Gastroesophageal sphincter (tissue), 3 donors: ENCODE measurements around the gene EDNRB.

ENCODE experiments used
- POLR2A ChIP-seq, 2 donors: fragments of 450-650 bp; IDR thresholded peaks; one replicate each; pipeline ENCODE4 v1.6.1; 2017; ENCODE audit warnings: antibody characterized with exemption in 2 of 2, mild to moderate bottlenecking in 2 of 2, moderate library complexity in 1 of 2
- TF ChIP-seq, protein P1 (sequence below), 4 experiments: fragments of 200-600 bp in 2 of 4; fragments of 450-650 bp in 2 of 4; sonication (generic) in 1 of 4; IDR thresholded peaks; one replicate each; pipeline ENCODE4 v1.5.1; 2017 to 2019; ENCODE audit warnings: antibody characterized with exemption in 4 of 4, mild to moderate bottlenecking in 2 of 4, moderate library complexity in 2 of 4

DNA sequence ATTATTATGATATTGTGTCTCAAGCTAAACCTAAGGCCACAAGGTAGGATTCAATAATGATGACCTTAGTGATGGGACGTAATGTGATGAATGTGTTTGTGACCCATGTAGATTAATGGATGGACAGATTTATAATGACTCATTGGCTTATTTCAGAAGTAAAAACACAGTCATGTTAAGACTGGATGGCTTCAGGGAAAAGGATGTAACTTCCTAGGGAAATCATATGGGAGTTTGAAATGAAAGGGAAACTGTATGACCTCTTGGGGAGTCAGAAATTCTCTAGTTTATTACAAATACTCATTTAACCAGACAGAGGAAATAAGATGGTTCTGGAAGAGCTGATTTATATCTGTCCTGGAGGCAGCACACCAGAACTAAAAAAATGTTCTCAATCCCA, 2.9 kb downstream of the EDNRB start:
- TF ChIP-seq POLR2A (IDR thresholded peaks at IDR 0.05): no peak
- TF ChIP-seq, protein P1, sequence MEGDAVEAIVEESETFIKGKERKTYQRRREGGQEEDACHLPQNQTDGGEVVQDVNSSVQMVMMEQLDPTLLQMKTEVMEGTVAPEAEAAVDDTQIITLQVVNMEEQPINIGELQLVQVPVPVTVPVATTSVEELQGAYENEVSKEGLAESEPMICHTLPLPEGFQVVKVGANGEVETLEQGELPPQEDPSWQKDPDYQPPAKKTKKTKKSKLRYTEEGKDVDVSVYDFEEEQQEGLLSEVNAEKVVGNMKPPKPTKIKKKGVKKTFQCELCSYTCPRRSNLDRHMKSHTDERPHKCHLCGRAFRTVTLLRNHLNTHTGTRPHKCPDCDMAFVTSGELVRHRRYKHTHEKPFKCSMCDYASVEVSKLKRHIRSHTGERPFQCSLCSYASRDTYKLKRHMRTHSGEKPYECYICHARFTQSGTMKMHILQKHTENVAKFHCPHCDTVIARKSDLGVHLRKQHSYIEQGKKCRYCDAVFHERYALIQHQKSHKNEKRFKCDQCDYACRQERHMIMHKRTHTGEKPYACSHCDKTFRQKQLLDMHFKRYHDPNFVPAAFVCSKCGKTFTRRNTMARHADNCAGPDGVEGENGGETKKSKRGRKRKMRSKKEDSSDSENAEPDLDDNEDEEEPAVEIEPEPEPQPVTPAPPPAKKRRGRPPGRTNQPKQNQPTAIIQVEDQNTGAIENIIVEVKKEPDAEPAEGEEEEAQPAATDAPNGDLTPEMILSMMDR (IDR thresholded peaks at IDR 0.05): no peak
